ENCODE results near the gene SULT1E1.
"Not testable (repeated sequence)": the region's sequence is repeated elsewhere in the genome, so short reads cannot be mapped to it uniquely, and the experiment has no call there.

The SULT1E1 gene

GRCh38 chr4:69829678-69830077 lies 30.3 kb downstream of the SULT1E1 start:
- H3K79me2 ChIP-seq (ENCODE audit: control insufficient read depth, insufficient read depth, low read length, unreplicated experiment): no peaks in the 10 kb centered on the region
- no peaks in the 10 kb centered on the region for H3K36me3 ChIP-seq (ENCODE audit: insufficient read depth, low read length)
- H3K4me1 ChIP-seq (ENCODE audit: control insufficient read depth, insufficient read depth, low read length, unreplicated experiment): peaks cover 14% of the 10 kb centered on the region
- H3K4me3 ChIP-seq (ENCODE audit: low read depth, low read length): no peak overlapping the region
- no peak overlapping the region for H2AFZ ChIP-seq (ENCODE audit: low read length, unreplicated experiment)
- H3K27me3 ChIP-seq (ENCODE audit: insufficient read depth, low read length): no peaks in the 10 kb centered on the region
- H3K27ac ChIP-seq (ENCODE audit: low read depth, low read length): no peak overlapping the region

- Histone ChIP-seq H3K27ac (ENCODE audit: low read depth, low read length) (no peak overlapping the region), H3K79me2 (ENCODE audit: control insufficient read depth, insufficient read depth, low read length, unreplicated experiment) (no peaks in the 10 kb centered on the region), H3K27me3 (ENCODE audit: insufficient read depth, low read length) (no peaks in the 10 kb centered on the region), H3K4me1 (ENCODE audit: control insufficient read depth, insufficient read depth, low read length, unreplicated experiment) (peaks cover 15% of the 10 kb centered on the region), H3K36me3 (ENCODE audit: insufficient read depth, low read length) (no peaks in the 10 kb centered on the region), H3K4me3 (ENCODE audit: low read depth, low read length) (no peak overlapping the region), H2AFZ (ENCODE audit: low read length, unreplicated experiment) (no peak overlapping the region)
Observed at GRCh38 chr4:69828828-69829227, 31.1 kb downstream of the SULT1E1 start.

GRCh38 chr4:69825056-69825455 lies 34.9 kb downstream of the SULT1E1 start:
- peaks cover 14% of the 10 kb centered on the region for H3K4me1 ChIP-seq (ENCODE audit: control insufficient read depth, insufficient read depth, low read length, unreplicated experiment)
- H2AFZ ChIP-seq (ENCODE audit: low read length, unreplicated experiment); H3K4me3 ChIP-seq (ENCODE audit: low read depth, low read length): not testable (repeated sequence)

GRCh38 chr4:69823481-69824186 lies 36.3 kb downstream of the SULT1E1 start:
- Histone ChIP-seq H3K36me3 (ENCODE audit: insufficient read depth, low read length) (no peaks in the 10 kb centered on the region), H3K79me2 (ENCODE audit: control insufficient read depth, insufficient read depth, low read length, unreplicated experiment) (no peaks in the 10 kb centered on the region), H3K4me3 (ENCODE audit: low read depth, low read length) (no peak overlapping the region), H3K27ac (ENCODE audit: low read depth, low read length) (no peak overlapping the region), H3K27me3 (ENCODE audit: insufficient read depth, low read length) (no peaks in the 10 kb centered on the region), H3K4me1 (ENCODE audit: control insufficient read depth, insufficient read depth, low read length, unreplicated experiment) (peaks cover 7% of the 10 kb centered on the region), H2AFZ (ENCODE audit: low read length, unreplicated experiment) (no peak overlapping the region)

More at GRCh38 chr4:69825056-69825455, 34.9 kb downstream of the SULT1E1 start:
- H3K36me3 ChIP-seq (ENCODE audit: insufficient read depth, low read length); H3K27me3 ChIP-seq (ENCODE audit: insufficient read depth, low read length); H3K27ac ChIP-seq (ENCODE audit: low read depth, low read length); H3K79me2 ChIP-seq (ENCODE audit: control insufficient read depth, insufficient read depth, low read length, unreplicated experiment): not testable (repeated sequence)

GRCh38 chr4:69823048-69823447 lies 36.9 kb downstream of the SULT1E1 start:
- Histone ChIP-seq H3K27me3 (ENCODE audit: insufficient read depth, low read length) (no peaks in the 10 kb centered on the region), H3K4me1 (ENCODE audit: control insufficient read depth, insufficient read depth, low read length, unreplicated experiment) (peaks cover 6% of the 10 kb centered on the region), H3K27ac (ENCODE audit: low read depth, low read length) (no peak overlapping the region), H3K36me3 (ENCODE audit: insufficient read depth, low read length) (no peaks in the 10 kb centered on the region), H2AFZ (ENCODE audit: low read length, unreplicated experiment) (no peak overlapping the region), H3K79me2 (ENCODE audit: control insufficient read depth, insufficient read depth, low read length, unreplicated experiment) (no peaks in the 10 kb centered on the region), H3K4me3 (ENCODE audit: low read depth, low read length) (no peak overlapping the region)

- Histone ChIP-seq H3K36me3 (ENCODE audit: insufficient read depth, low read length) (no peaks in the 10 kb centered on the region), H3K27me3 (ENCODE audit: insufficient read depth, low read length) (no peaks in the 10 kb centered on the region), H3K79me2 (ENCODE audit: control insufficient read depth, insufficient read depth, low read length, unreplicated experiment) (no peaks in the 10 kb centered on the region), H3K4me1 (ENCODE audit: control insufficient read depth, insufficient read depth, low read length, unreplicated experiment) (peaks cover 6% of the 10 kb centered on the region), H2AFZ (ENCODE audit: low read length, unreplicated experiment) (no peak overlapping the region), H3K27ac (ENCODE audit: low read depth, low read length) (no peak overlapping the region), H3K4me3 (ENCODE audit: low read depth, low read length) (no peak overlapping the region)
Observed at GRCh38 chr4:69822198-69822597, 37.7 kb downstream of the SULT1E1 start.

- no peak overlapping the region for H2AFZ ChIP-seq (ENCODE audit: low read length, unreplicated experiment)
- no peaks in the 10 kb centered on the region for H3K27me3 ChIP-seq (ENCODE audit: insufficient read depth, low read length)
- H3K36me3 ChIP-seq (ENCODE audit: insufficient read depth, low read length): no peaks in the 10 kb centered on the region
- H3K27ac ChIP-seq (ENCODE audit: low read depth, low read length): no peak overlapping the region
- H3K79me2 ChIP-seq (ENCODE audit: control insufficient read depth, insufficient read depth, low read length, unreplicated experiment): no peaks in the 10 kb centered on the region
- H3K4me1 ChIP-seq (ENCODE audit: control insufficient read depth, insufficient read depth, low read length, unreplicated experiment): no peaks in the 10 kb centered on the region
- H3K4me3 ChIP-seq (ENCODE audit: low read depth, low read length): no peak overlapping the region
Observed at GRCh38 chr4:69818060-69818639, 41.8 kb downstream of the SULT1E1 start.

GRCh38 chr4:69816236-69816635 lies 43.7 kb downstream of the SULT1E1 start:
- Histone ChIP-seq H3K36me3 (ENCODE audit: insufficient read depth, low read length) (no peaks in the 10 kb centered on the region), H2AFZ (ENCODE audit: low read length, unreplicated experiment) (no peak overlapping the region), H3K79me2 (ENCODE audit: control insufficient read depth, insufficient read depth, low read length, unreplicated experiment) (no peaks in the 10 kb centered on the region), H3K4me3 (ENCODE audit: low read depth, low read length) (no peak overlapping the region), H3K27ac (ENCODE audit: low read depth, low read length) (no peak overlapping the region), H3K27me3 (ENCODE audit: insufficient read depth, low read length) (no peaks in the 10 kb centered on the region), H3K4me1 (ENCODE audit: control insufficient read depth, insufficient read depth, low read length, unreplicated experiment) (no peaks in the 10 kb centered on the region)

GRCh38 chr4:69813628-69814027 lies 46.3 kb downstream of the SULT1E1 start:
- no peaks in the 10 kb centered on the region for H3K36me3 ChIP-seq (ENCODE audit: insufficient read depth, low read length)
- no peak overlapping the region for H3K4me3 ChIP-seq (ENCODE audit: low read depth, low read length)
- H3K27ac ChIP-seq (ENCODE audit: low read depth, low read length): no peak overlapping the region
- no peaks in the 10 kb centered on the region for H3K4me1 ChIP-seq (ENCODE audit: control insufficient read depth, insufficient read depth, low read length, unreplicated experiment)
- H3K27me3 ChIP-seq (ENCODE audit: insufficient read depth, low read length): no peaks in the 10 kb centered on the region
- no peaks in the 10 kb centered on the region for H3K79me2 ChIP-seq (ENCODE audit: control insufficient read depth, insufficient read depth, low read length, unreplicated experiment)
- H2AFZ ChIP-seq (ENCODE audit: low read length, unreplicated experiment): no peak overlapping the region

- Histone ChIP-seq H3K27ac (ENCODE audit: low read depth, low read length) (no peak overlapping the region), H3K4me1 (ENCODE audit: control insufficient read depth, insufficient read depth, low read length, unreplicated experiment) (no peaks in the 10 kb centered on the region), H2AFZ (ENCODE audit: low read length, unreplicated experiment) (no peak overlapping the region), H3K36me3 (ENCODE audit: insufficient read depth, low read length) (no peaks in the 10 kb centered on the region), H3K27me3 (ENCODE audit: insufficient read depth, low read length) (no peaks in the 10 kb centered on the region), H3K79me2 (ENCODE audit: control insufficient read depth, insufficient read depth, low read length, unreplicated experiment) (no peaks in the 10 kb centered on the region), H3K4me3 (ENCODE audit: low read depth, low read length) (no peak overlapping the region)
Observed at GRCh38 chr4:69811166-69811565, 48.8 kb downstream of the SULT1E1 start.

GRCh38 chr4:69800599-69800998 lies 59.3 kb downstream of the SULT1E1 start:
- no peaks in the 10 kb centered on the region for H3K36me3 ChIP-seq (ENCODE audit: insufficient read depth, low read length)
- peaks cover 8% of the 10 kb centered on the region for H3K4me1 ChIP-seq (ENCODE audit: control insufficient read depth, insufficient read depth, low read length, unreplicated experiment)
- peak overlapping the region; percentile 19; the same call in 1 of the 2 replicates for H3K4me3 ChIP-seq (ENCODE audit: low read depth, low read length)
- peak overlapping the region; percentile 57 for H3K27ac ChIP-seq (ENCODE audit: low read depth, low read length)
- no peaks in the 10 kb centered on the region for H3K27me3 ChIP-seq (ENCODE audit: insufficient read depth, low read length)
- H2AFZ ChIP-seq (ENCODE audit: low read length, unreplicated experiment): peak overlapping the region; percentile 65
- no peaks in the 10 kb centered on the region for H3K79me2 ChIP-seq (ENCODE audit: control insufficient read depth, insufficient read depth, low read length, unreplicated experiment)

Data from ACC112 (cell line).